Right lobe of liver (tissue), 6 donors: Measurements from ENCODE around the gene CDK5. TPM values are rescaled to one million over a fixed set of nuclear protein-coding genes. Genes with fewer than 3 reads are reported as not detected.

Experiments
- ATAC-seq, 4 donors: fragments of 200-7000 bp; cut with Tn5 transposase; one replicate each; pipeline ENCODE4 v1.9.1; 2020; ENCODE audit warnings: mild to moderate bottlenecking in 4 of 4, moderate library complexity in 4 of 4
- DNase-seq, 3 donors: peaks; one replicate each; pipeline ENCODE4 v3.0.0-alpha.2; 2020
- H3K27ac ChIP-seq, 3 donors: fragments of 200-600 bp; one replicate each; pipeline ENCODE4 v1.8.0; 2022
- H3K27me3 ChIP-seq, 2 donors: fragments of 200-600 bp; one replicate each; pipeline ENCODE4 v1.8.0; 2022
- H3K36me3 ChIP-seq, 4 donors: fragments of 200-600 bp; sonication (generic) in 1 of 4; one replicate each; pipeline versions ENCODE4 v1.5.1 to v1.8.0; 2017 to 2022; ENCODE audit warnings: control low read depth in 1 of 4
- H3K4me1 ChIP-seq, 4 donors: fragments of 200-600 bp; sonication (generic) in 1 of 4; one replicate each; pipeline versions ENCODE4 v1.5.1 to v1.8.0; 2017 to 2022; ENCODE audit warnings: control low read depth in 1 of 4
- H3K4me3 ChIP-seq, 3 donors: fragments of 200-600 bp; one replicate each; pipeline ENCODE4 v1.8.0; 2022
- H3K9me3 ChIP-seq, 4 donors: fragments of 200-600 bp; sonication (generic) in 1 of 4; one replicate each; pipeline versions ENCODE4 v1.5.1 to v1.8.0; 2017 to 2022; ENCODE audit warnings: control low read depth in 1 of 4
- POLR2A ChIP-seq: fragments of 450-650 bp; IDR thresholded peaks from one replicate; pipeline ENCODE4 v1.6.1; 2017; ENCODE audit warnings: antibody characterized with exemption, mild to moderate bottlenecking
- WGBS: methylation state at CpG from one replicate; pipeline ENCODE4 v1.1.6; 2018; ENCODE audit warnings: low coverage, low lambda C conversion rate; ENCODE audit not compliant: insufficient coverage; ENCODE audit errors: missing lambda C conversion rate; 5-methylcytosine and 5-hydroxymethylcytosine counted together
- intact Hi-C, 2 donors: fragments of 100-400 bp; cut with DNase I; formaldehyde crosslinking; loops; one replicate each; pipeline versions ENCODE4 v1.11.2 to v1.14.1; 2022
- total RNA-seq, 6 experiments: library from RNA; depleted of rRNA in 2 of 6; stranded (reverse); fragments of >200 nt in 2 of 6; fragmentation: NEBNext Ultra II Directional in 3 of 6; extraction: Animal tissue kit (Norgen Biotek cat#: 25700) in 3 of 6; gene quantifications; one replicate each; pipeline versions ENCODE4 v1.1.0 to v1.2.4, GENCODE V29; 2016 to 2023
- TF ChIP-seq, protein P1 (sequence below), 4 donors: fragments of 200-600 bp in 3 of 4; fragments of 450-650 bp in 1 of 4; IDR thresholded peaks; one replicate each; pipeline versions ENCODE4 v1.5.1 to v1.8.0; 2016 to 2022; ENCODE audit warnings: antibody characterized with exemption in 4 of 4, mild to moderate bottlenecking in 2 of 4
- donor health status: DM: no; HTN: yes; CAD: no.
- donor health status: DM: no; HTN: no; CAD: no.
- donor health status: DM: no; HTN: no; CAD: no.
- donor health status: DM: no; HTN: yes; CAD: no.
- donor health status: DM: no; HTN: yes; CAD: no.

The CDK5 gene
- total RNA-seq, 6 experiments from 2014 or later: 5.0 to 9.6 (median 6.1) TPM

DNA sequence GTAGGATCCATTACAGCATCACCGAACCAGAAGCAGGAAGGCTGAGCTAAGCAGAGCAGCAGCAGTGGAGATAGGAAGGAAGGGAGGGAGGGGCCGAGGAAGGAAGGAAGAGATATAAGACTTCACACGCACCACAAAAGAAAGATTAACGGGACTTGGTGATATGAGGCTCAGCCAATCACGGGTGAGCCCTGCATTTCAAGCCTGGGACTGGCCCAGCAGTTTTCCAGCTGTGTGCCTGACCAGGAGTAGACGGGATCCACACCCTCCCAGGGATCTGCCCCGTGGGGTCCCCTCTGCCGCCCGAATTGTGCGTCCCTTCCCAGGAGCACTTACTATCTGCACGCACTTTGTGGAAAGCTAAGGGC is 49.6 kb downstream of the CDK5 start:
- ATAC-seq (peak; percentile 61 to 66 (median 64)), DNase-seq (peak in 1 of 3 donors; percentile 46)
- Histone ChIP-seq H3K36me3 (no peaks in the 10 kb centered on the region), H3K27ac (no peak overlapping the region), H3K4me1 (peaks cover 0 to 4% (median 0%) of the 10 kb centered on the region in 4 donors), H3K27me3 (no peaks in the 10 kb centered on the region), H3K4me3 (peak overlapping the region in 1 of 3 donors; percentile 29), H3K9me3 (no peaks in the 10 kb centered on the region)
- intact Hi-C loops: no loop called here
- WGBS: 37% methylated on average over 5 of the region's 11 CpGs
- TF ChIP-seq, protein P1, sequence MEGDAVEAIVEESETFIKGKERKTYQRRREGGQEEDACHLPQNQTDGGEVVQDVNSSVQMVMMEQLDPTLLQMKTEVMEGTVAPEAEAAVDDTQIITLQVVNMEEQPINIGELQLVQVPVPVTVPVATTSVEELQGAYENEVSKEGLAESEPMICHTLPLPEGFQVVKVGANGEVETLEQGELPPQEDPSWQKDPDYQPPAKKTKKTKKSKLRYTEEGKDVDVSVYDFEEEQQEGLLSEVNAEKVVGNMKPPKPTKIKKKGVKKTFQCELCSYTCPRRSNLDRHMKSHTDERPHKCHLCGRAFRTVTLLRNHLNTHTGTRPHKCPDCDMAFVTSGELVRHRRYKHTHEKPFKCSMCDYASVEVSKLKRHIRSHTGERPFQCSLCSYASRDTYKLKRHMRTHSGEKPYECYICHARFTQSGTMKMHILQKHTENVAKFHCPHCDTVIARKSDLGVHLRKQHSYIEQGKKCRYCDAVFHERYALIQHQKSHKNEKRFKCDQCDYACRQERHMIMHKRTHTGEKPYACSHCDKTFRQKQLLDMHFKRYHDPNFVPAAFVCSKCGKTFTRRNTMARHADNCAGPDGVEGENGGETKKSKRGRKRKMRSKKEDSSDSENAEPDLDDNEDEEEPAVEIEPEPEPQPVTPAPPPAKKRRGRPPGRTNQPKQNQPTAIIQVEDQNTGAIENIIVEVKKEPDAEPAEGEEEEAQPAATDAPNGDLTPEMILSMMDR (IDR thresholded peaks at IDR 0.05): no peak
- TF ChIP-seq POLR2A: no peak

DNA sequence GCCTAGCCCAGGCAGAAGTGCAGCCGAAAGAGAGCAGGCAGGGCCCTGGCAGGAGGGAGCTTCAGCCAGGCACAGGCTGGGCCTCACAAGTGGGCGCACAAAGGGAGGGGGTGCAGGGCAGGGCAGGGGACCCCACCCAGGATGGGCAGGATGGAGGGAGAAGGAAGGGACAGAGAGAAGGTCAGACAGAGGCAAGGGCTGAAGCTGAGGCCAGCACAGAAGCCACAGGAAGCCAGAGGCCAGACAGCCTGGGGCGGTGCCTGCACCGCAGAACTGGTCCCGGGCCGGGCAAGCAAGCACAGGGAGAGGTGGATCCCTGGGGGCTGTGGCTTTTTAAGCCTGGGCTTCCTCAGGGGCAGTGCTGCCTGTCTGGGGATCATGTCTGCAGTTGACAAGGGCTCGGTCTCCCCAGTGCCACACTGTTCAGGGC is 50.2 kb downstream of the CDK5 start:
- Histone ChIP-seq H3K4me1 (peaks cover 0 to 4% (median 0%) of the 10 kb centered on the region in 4 donors), H3K27ac (no peak overlapping the region)
- WGBS: 55% methylated on average over 2 of the region's 7 CpGs

DNA sequence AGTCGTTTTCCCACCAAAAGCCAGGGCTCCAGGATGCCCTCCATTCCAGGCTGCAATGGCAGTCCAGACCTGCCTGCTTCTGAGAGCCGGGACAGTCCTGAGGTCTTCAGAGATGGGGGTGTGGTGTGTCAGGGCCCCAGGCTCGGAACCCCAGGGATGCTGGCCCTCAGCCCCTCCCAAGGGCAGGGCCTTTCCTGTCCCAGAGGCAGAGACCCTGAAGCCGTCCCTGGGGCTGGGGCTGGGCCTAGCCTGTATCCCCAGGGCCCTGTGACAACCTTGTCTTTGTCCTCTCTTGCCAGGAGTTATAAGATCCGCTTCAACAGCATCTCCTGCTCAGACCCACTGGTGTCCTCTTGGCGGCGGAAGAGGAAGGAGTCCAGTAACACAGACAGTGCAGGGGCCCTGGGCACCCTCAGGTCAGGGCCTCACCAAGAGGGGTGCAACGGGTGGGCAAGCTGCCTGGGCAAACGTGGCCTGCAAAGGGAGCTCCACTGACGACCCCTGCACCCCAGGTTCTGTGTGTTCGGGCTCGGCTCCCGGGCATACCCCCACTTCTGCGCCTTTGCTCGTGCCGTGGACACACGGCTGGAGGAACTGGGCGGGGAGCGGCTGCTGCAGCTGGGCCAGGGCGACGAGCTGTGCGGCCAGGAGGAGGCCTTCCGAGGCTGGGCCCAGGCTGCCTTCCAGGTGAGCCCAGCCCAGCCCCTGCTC is 51.0 kb downstream of the CDK5 start:
- Histone ChIP-seq H3K36me3 (no peaks in the 10 kb centered on the region), H3K4me3 (no peak overlapping the region), H3K4me1 (peaks cover 0 to 4% (median 0%) of the 10 kb centered on the region in 4 donors), H3K27me3 (no peaks in the 10 kb centered on the region), H3K27ac (no peak overlapping the region), H3K9me3 (no peaks in the 10 kb centered on the region)
- intact Hi-C loops: no loop called here
- 56% methylated on average over 1 of the region's 23 CpGs for WGBS
- DNase-seq: peak in 2 of 3 donors; percentile 42 to 52
- no peak for ATAC-seq
- no peak for TF ChIP-seq POLR2A

More for the DNA sequence above, 50.2 kb downstream of the CDK5 start:
- intact Hi-C loops: no loop called here
- peak; percentile 29 to 57 (median 36) for ATAC-seq
- DNase-seq: peak in 1 of 3 donors; percentile 44
- Histone ChIP-seq H3K36me3 (no peaks in the 10 kb centered on the region), H3K9me3 (no peaks in the 10 kb centered on the region), H3K27me3 (no peaks in the 10 kb centered on the region), H3K4me3 (no peak overlapping the region)
- TF ChIP-seq, protein P1 (IDR thresholded peaks at IDR 0.05): no peak
- TF ChIP-seq POLR2A: no peak

DNA sequence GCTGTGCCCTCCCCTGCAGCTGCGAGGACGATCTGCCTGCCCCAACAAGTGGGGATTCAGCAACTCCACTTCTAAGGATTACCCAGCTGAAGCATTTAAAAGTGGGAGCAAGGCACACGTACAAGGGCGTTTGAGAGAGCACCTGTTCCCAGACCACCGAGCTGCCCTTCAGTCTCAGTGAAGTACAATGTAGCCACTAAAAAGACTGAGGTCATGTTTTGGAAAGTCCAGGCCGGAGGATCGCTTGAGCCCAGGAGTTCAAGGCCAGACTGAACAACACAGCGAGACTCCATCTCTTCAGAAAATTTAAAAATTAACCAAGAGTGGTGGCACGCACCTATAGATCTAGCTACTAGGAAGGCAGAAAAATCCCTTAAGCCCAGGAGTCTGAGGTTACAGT is 52.1 kb downstream of the CDK5 start:
- no peak overlapping the region for H3K27ac ChIP-seq
- intact Hi-C loops: no loop called here

More for the DNA sequence above, 52.1 kb downstream of the CDK5 start:
- Histone ChIP-seq H3K9me3 (no peaks in the 10 kb centered on the region), H3K4me1 (peaks cover 0 to 4% (median 0%) of the 10 kb centered on the region in 4 donors), H3K4me3 (no peak overlapping the region), H3K36me3 (no peaks in the 10 kb centered on the region), H3K27me3 (no peaks in the 10 kb centered on the region)
- ATAC-seq (no peak), DNase-seq (no peak)
- WGBS: 40% methylated on average over 5 of the region's 9 CpGs
- TF ChIP-seq, protein P1 (IDR thresholded peaks at IDR 0.05): no peak
- TF ChIP-seq POLR2A: no peak

Other genes with a start within 250 kb of the CDK5 start
- 10 to 100 TPM in 1 of 6 experiments, 1 to 10 TPM in 2, not detected in 3; 2.2 to 17.5 (median 9.4) TPM for gene AOC1, start 205.4 kb downstream of the CDK5 start, total RNA-seq
- gene KCNH2, start 79.6 kb downstream of the CDK5 start, total RNA-seq: under 1 TPM in 5 of 6 experiments, not detected in 1; 0.11 to 0.69 (median 0.18) TPM
- 1 to 10 TPM; 2.4 to 9.2 (median 5.0) TPM for gene NOS3, start 66.9 kb downstream of the CDK5 start, total RNA-seq
- under 1 TPM in 1 of 6 experiments, not detected in 5; 0.40 TPM for gene ATG9B, start 33.4 kb downstream of the CDK5 start, total RNA-seq
- 10 to 100 TPM; 22.3 to 33.8 (median 26.8) TPM for gene ABCB8, start 29.4 kb downstream of the CDK5 start, total RNA-seq
- gene ASIC3, start 9.4 kb downstream of the CDK5 start, total RNA-seq: 1 to 10 TPM in 5 of 6 experiments, under 1 TPM in 1; 0.53 to 1.2 (median 1.2) TPM
- 100 to 1,000 TPM in 4 of 6 experiments, 10 to 100 TPM in 2; 74.0 to 140 (median 106) TPM for gene SLC4A2, start 1.7 kb upstream of the CDK5 start, total RNA-seq
- gene FASTK, start 22.9 kb upstream of the CDK5 start, total RNA-seq: 10 to 100 TPM; 33.4 to 48.8 (median 43.9) TPM
- 10 to 100 TPM; 27.7 to 63.1 (median 41.8) TPM for gene TMUB1, start 25.6 kb upstream of the CDK5 start, total RNA-seq
- gene AGAP3, start 28.6 kb upstream of the CDK5 start, total RNA-seq: 10 to 100 TPM; 36.3 to 44.3 (median 39.5) TPM
- gene GBX1, start 109.8 kb upstream of the CDK5 start, total RNA-seq: not detected
- gene ASB10, start 129.4 kb upstream of the CDK5 start, total RNA-seq: not detected
- not detected for gene H2BK1, start 152.6 kb upstream of the CDK5 start, total RNA-seq
- gene ABCF2, start 169.3 kb upstream of the CDK5 start, total RNA-seq: 10 to 100 TPM in 4 of 6 experiments, 1 to 10 TPM in 2; 7.3 to 22.3 (median 11.4) TPM
- gene CHPF2, start 174.6 kb upstream of the CDK5 start, total RNA-seq: 10 to 100 TPM; 11.9 to 20.7 (median 17.7) TPM
- 1 to 10 TPM; 2.4 to 7.3 (median 2.7) TPM for gene SMARCD3, start 190.8 kb upstream of the CDK5 start, total RNA-seq